K562 (cell line): ENCODE results near the gene SIGLEC9. TPM values are rescaled to one million over a fixed set of nuclear protein-coding genes. Genes with fewer than 3 reads are reported as not detected.

Experiments used
- ATAC-seq: fragments of 200-7000 bp; cut with Tn5 transposase; 3 replicates; pipeline ENCODE4 v1.9.1; 2020; ENCODE audit warnings: moderate library complexity
- BruUV-seq: library from RNA; stranded (reverse); fragments of 400-500 nt; replicated peaks from 2 replicates; lab custom pipeline; 2021; lab: Mats Ljungman, UMichigan
- CTCF ChIA-PET: fragments of 300-600 bp; formaldehyde crosslinking; extraction: SDS; loops from one replicate; lab custom pipeline; 2021; ENCODE audit warnings: low intra/inter-chr PET ratio; lab: Yijun Ruan, JAX
- POLR2A ChIA-PET: fragments of 300-600, 350-650 bp; sonication (Branson Sonifier 250); formaldehyde crosslinking; extraction: SDS; loops from one replicate; lab custom pipeline; 2021; ENCODE audit warnings: antibody characterized with exemption, inconsistent platforms; lab: Yijun Ruan, JAX
- DNase-seq, 4 experiments: peaks; one replicate each; pipeline versions ENCODE4 v3.0.0 to v3.0.0-alpha.2; 2011 to 2018; ENCODE audit warnings: low spot score in 3 of 4, mixed read lengths in 3 of 4; ENCODE audit errors: extremely low read depth in 1 of 4
- FAIRE-seq: peaks from 2 replicates; lab custom pipeline; 2011; peaks lifted over from hg19 to GRCh38; lab: Jason Lieb, UNC
- H2AFZ ChIP-seq: 2 replicates; pipeline ENCODE4 v1.6.0; 2011; ENCODE audit warnings: low read depth, low read length, control low read depth, inconsistent platforms
- H3K27ac ChIP-seq: fragments of 200-600 bp; 3 replicates; pipeline ENCODE4 v1.8.0; 2011; ENCODE audit warnings: low read depth, mild to moderate bottlenecking, control low read depth, inconsistent platforms, low read length, moderate library complexity, mixed read lengths; ENCODE audit errors: extremely low read depth
- H3K27me3 ChIP-seq, 2 experiments: fragments of 300-600 bp in 1 of 2; 2 replicates in 1 of 2; 3 replicates in 1 of 2; pipeline versions ENCODE4 v1.6.0 to v1.8.0; 2011; ENCODE audit warnings: inconsistent platforms in 2 of 2, low read length in 2 of 2, mild to moderate bottlenecking in 1 of 2, mixed read lengths in 1 of 2, moderate library complexity in 1 of 2; ENCODE audit not compliant: control insufficient read depth in 2 of 2, insufficient read depth in 2 of 2
- H3K36me3 ChIP-seq: fragments of 300-600 bp; 3 replicates; pipeline ENCODE4 v1.8.0; 2011; ENCODE audit warnings: mild to moderate bottlenecking, low read length, inconsistent platforms; ENCODE audit not compliant: control insufficient read depth, insufficient read depth
- H3K4me1 ChIP-seq, 2 experiments: fragments of 200-600 bp in 1 of 2; replicated peaks in 1 of 2; 2 replicates in 1 of 2; 3 replicates in 1 of 2; pipeline versions ENCODE4 v1.5.1 to v1.8.0; 2011; ENCODE audit warnings: inconsistent platforms in 2 of 2, low read length in 2 of 2, mild to moderate bottlenecking in 1 of 2, mixed read lengths in 1 of 2, moderate library complexity in 1 of 2; ENCODE audit not compliant: control insufficient read depth in 2 of 2, insufficient read depth in 2 of 2
- H3K4me2 ChIP-seq: 2 replicates; pipeline ENCODE4 v1.6.1; 2011; ENCODE audit warnings: low read length, control low read depth, inconsistent platforms, mixed read lengths; ENCODE audit not compliant: insufficient read depth
- H3K4me3 ChIP-seq: fragments of 200-600 bp; sonication (generic), shearing (Covaris generic); 2 replicates; pipeline ENCODE4 v1.5.1; 2016; ENCODE audit warnings: control low read depth, inconsistent platforms
- H3K79me2 ChIP-seq: fragments of 200-600 bp; 3 replicates; pipeline ENCODE4 v1.8.0; 2011; ENCODE audit warnings: low read length, inconsistent platforms; ENCODE audit not compliant: control insufficient read depth, insufficient read depth
- H3K9ac ChIP-seq, 2 experiments: 2 replicates each; pipeline versions ENCODE4 v1.6.0 to v1.6.1; 2011; ENCODE audit warnings: low read depth in 2 of 2, low read length in 2 of 2, control low read depth in 1 of 2, inconsistent platforms in 1 of 2, mild to moderate bottlenecking in 1 of 2, mixed read lengths in 1 of 2; ENCODE audit not compliant: insufficient read depth in 1 of 2
- H3K9me1 ChIP-seq: one replicate; pipeline ENCODE4 v1.6.0; 2011; ENCODE audit warnings: inconsistent platforms, mild to moderate bottlenecking, low read length, moderate library complexity; ENCODE audit not compliant: control insufficient read depth, insufficient read depth
- H3K9me3 ChIP-seq: replicated peaks from 2 replicates; pipeline ENCODE4 v1.5.1; 2011; ENCODE audit warnings: low read depth, low read length, inconsistent platforms; ENCODE audit not compliant: control insufficient read depth, insufficient read depth
- H4K20me1 ChIP-seq: replicated peaks from 2 replicates; pipeline ENCODE4 v1.6.1; 2011; ENCODE audit warnings: low read length, inconsistent platforms, mixed read lengths; ENCODE audit not compliant: control insufficient read depth, insufficient read depth
- CEBPB ChIP-seq: fragments of 450-650 bp; IDR thresholded peaks from 2 replicates; pipeline ENCODE4 v1.6.1; 2016; ENCODE audit warnings: missing genetic modification characterization, missing compliant biosample characterization
- DIDO1 ChIP-seq: fragments of 450-650 bp; IDR thresholded peaks from 2 replicates; pipeline ENCODE4 v1.6.1; 2016; ENCODE audit warnings: low read depth, missing biosample characterization, missing genetic modification characterization
- ELF2 ChIP-seq: fragments of 250-450 bp; sonication (Bioruptor Pico); IDR thresholded peaks from 2 replicates; pipeline ENCODE4 v1.5.0; 2021; ENCODE audit warnings: mild to moderate bottlenecking
- EP300 ChIP-seq: IDR thresholded peaks from 2 replicates; pipeline ENCODE4 v1.6.1; 2012; ENCODE audit warnings: low read length, improper control_type of control experiment
- L3MBTL2 ChIP-seq: fragments of 450-650 bp; IDR thresholded peaks from 2 replicates; pipeline ENCODE4 v1.6.1; 2016; ENCODE audit warnings: mild to moderate bottlenecking, moderate library complexity
- MXI1 ChIP-seq: IDR thresholded peaks from 2 replicates; pipeline ENCODE4 v1.6.1; 2011; ENCODE audit warnings: low read depth, mild to moderate bottlenecking, improper control_type of control experiment, low read length
- NFIC ChIP-seq: fragments of 450-650 bp; IDR thresholded peaks from 2 replicates; pipeline ENCODE4 v1.6.1; 2017; ENCODE audit warnings: mild to moderate bottlenecking, inconsistent platforms
- PATZ1 ChIP-seq: fragments of 250-450 bp; sonication (Bioruptor Pico); IDR thresholded peaks from 2 replicates; pipeline ENCODE4 v1.5.0; 2020; ENCODE audit warnings: mild to moderate bottlenecking, borderline replicate concordance
- PCBP2 ChIP-seq: fragments of 200-400 bp; formaldehyde crosslinking; IDR thresholded peaks from 2 replicates; pipeline ENCODE4 v1.6.1; 2018; ENCODE audit warnings: low read length, low read depth, mild to moderate bottlenecking, moderate library complexity; ENCODE audit not compliant: poor library complexity, severe bottlenecking
- RERE ChIP-seq: sonication (generic); formaldehyde crosslinking; IDR thresholded peaks from 2 replicates; pipeline ENCODE4 v1.8.0; 2023; ENCODE audit warnings: missing genetic modification reagents, mild to moderate bottlenecking, borderline replicate concordance
- ZNF280A ChIP-seq: fragments of 450-650 bp; IDR thresholded peaks from 2 replicates; pipeline ENCODE4 v1.6.1; 2018; ENCODE audit warnings: mild to moderate bottlenecking, low read depth; ENCODE audit not compliant: partially characterized antibody
- WGBS: fragments of 100-300 bp; shearing (Covaris generic); methylation state at CpG from one replicate; pipeline ENCODE4 v1.1.6; 2016; ENCODE audit warnings: low coverage, mixed read lengths; ENCODE audit not compliant: insufficient coverage; ENCODE audit errors: missing lambda C conversion rate; 5-methylcytosine and 5-hydroxymethylcytosine counted together
- in situ Hi-C: fragments of 300-500 bp; cut with MboI; formaldehyde crosslinking; loops from 4 replicates; pipeline ENCODE4 v1.15.0; 2018; ENCODE audit warnings: inconsistent platforms, mixed read lengths
- intact Hi-C: fragments of 100-400 bp; cut with micrococcal nuclease; formaldehyde crosslinking; loops from 2 replicates; pipeline ENCODE4 v1.14.2; 2022
- polyA plus RNA-seq, 8 experiments: library from polyadenylated mRNA; depleted of rRNA in 4 of 8; stranded (reverse) in 5 of 8; unstranded in 3 of 8; fragments of >200 nt; fragmentation: Nextera tagmentation in 2 of 8; fragmentation: Illumina TruSeq in 1 of 8; extraction: Ambion mirVana in 2 of 8; extraction: Trizol in 1 of 8; gene quantifications; 2 replicates each; pipeline versions ENCODE4 v1.2.1 to v1.2.3, GENCODE V29; 2011 to 2014; ENCODE audit warnings: inconsistent platforms in 1 of 8, missing spikeins in 1 of 8
- total RNA-seq, 7 experiments: library from RNA; depleted of rRNA in 6 of 7; stranded (reverse); fragments of >200 nt in 6 of 7; fragmentation: Illumina TruSeq in 2 of 7; extraction: Trizol in 2 of 7; gene quantifications; 2 replicates each; pipeline versions ENCODE4 v1.2.1 to v1.2.3, GENCODE V29; 2011 to 2021; ENCODE audit warnings: low replicate concordance in 1 of 7

SIGLEC9 gene
- total and polyA plus RNA-seq, 9 of the 15 experiments (the other 6 are each of a cell fraction or from before 2014, with no cell fraction given): 0.09 to 0.34 (median 0.22) TPM; not detected in 4

- DNase-seq (no peak), ATAC-seq (no peak), FAIRE-seq (no peak)
- 6% methylated on average over 16 of the region's 17 CpGs for WGBS
- Histone ChIP-seq H3K9me3 (no peaks in the 10 kb centered on the region), H2AFZ (no peak overlapping the region), H3K4me2 (no peak overlapping the region), H4K20me1 (0 out of 2 replicates have a peak, but pooled peaks cover 5% of the 10 kb centered on the region), H3K4me1 (peaks cover 0 to 3% of the 10 kb centered on the region in 2 experiments; a peak in 1 of 5 replicates), H3K27me3 (peaks cover 17 to 51% of the 10 kb centered on the region in 2 experiments; a peak in 3 of 5 replicates), H3K27ac (no peak overlapping the region), H3K79me2 (no peaks in the 10 kb centered on the region), H3K9ac (no peak overlapping the region), H3K4me3 (no peak overlapping the region), H3K9me1 (peaks cover 4% of the 10 kb centered on the region), H3K36me3 (no peaks in the 10 kb centered on the region)
- POLR2A ChIA-PET: interaction anchor here (0.6 kb wide), 1 partner anchor 278 kb away, joined by 4 read pairs; no protein-coding TSS in a partner anchor
- no TSS peak for BruUV-seq
- CTCF ChIA-PET: no interaction called here
- in situ Hi-C loops (loop anchor here (5.0 to 10.0 kb wide), 3 partner anchors 67 to 385 kb away; no protein-coding TSS in a partner anchor), intact Hi-C loops (loop anchor here (5.0 kb wide), 1 partner anchor 382 kb away; no protein-coding TSS in a partner anchor)
- TF ChIP-seq RERE: no peak
- no peak for TF ChIP-seq ZNF280A
- TF ChIP-seq PCBP2: no peak
- TF ChIP-seq CEBPB (tag): 0 out of 2 replicates have a peak, but pooled peaks have one; percentile 8
- no peak for TF ChIP-seq EP300
- peak; percentile 36; the same call in 1 of the 2 replicates for TF ChIP-seq NFIC
- 0 out of 2 replicates have a peak, but pooled peaks have one; percentile 12 for TF ChIP-seq L3MBTL2
- no peak for TF ChIP-seq DIDO1 (tag)
- TF ChIP-seq ELF2 (CRISPR knock-in tag): no peak
- no peak for TF ChIP-seq PATZ1 (CRISPR knock-in tag)
- TF ChIP-seq MXI1: no peak
Observed at GRCh38 chr19:51089786-51090185, 34.9 kb upstream of the SIGLEC9 start.
